Measurements from ENCODE around the gene ZNF774. TPM values are rescaled to one million over a fixed set of nuclear protein-coding genes. Genes with fewer than 3 reads are reported as not detected.

ZNF774 gene
- total and polyA plus RNA-seq, 2 of the 8 experiments (the other 6 are each of a cell fraction or from before 2014, with no cell fraction given), result 0.82 to 2.6 TPM

DNA sequence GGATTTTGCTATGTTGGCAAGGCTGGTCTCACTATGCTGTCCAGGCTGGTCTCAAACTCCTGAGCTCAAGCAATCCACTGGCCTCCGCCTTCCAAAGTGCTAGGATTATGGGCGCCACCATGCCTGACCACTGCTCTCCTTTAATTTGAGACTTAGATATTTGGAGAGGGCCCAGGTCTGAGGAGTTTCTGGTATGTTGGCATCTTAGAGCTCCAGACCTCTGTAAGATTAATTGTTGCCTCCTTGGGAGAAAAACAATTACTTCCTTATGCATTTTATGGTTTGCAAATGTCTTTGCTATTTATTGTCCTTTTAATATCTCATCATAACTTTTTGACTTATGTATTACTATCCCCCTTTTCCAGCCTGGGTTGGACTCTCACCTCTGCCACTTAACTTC lies 2.9 kb downstream of the ZNF774 start (continued):
- TF ChIP-seq, protein P1, sequence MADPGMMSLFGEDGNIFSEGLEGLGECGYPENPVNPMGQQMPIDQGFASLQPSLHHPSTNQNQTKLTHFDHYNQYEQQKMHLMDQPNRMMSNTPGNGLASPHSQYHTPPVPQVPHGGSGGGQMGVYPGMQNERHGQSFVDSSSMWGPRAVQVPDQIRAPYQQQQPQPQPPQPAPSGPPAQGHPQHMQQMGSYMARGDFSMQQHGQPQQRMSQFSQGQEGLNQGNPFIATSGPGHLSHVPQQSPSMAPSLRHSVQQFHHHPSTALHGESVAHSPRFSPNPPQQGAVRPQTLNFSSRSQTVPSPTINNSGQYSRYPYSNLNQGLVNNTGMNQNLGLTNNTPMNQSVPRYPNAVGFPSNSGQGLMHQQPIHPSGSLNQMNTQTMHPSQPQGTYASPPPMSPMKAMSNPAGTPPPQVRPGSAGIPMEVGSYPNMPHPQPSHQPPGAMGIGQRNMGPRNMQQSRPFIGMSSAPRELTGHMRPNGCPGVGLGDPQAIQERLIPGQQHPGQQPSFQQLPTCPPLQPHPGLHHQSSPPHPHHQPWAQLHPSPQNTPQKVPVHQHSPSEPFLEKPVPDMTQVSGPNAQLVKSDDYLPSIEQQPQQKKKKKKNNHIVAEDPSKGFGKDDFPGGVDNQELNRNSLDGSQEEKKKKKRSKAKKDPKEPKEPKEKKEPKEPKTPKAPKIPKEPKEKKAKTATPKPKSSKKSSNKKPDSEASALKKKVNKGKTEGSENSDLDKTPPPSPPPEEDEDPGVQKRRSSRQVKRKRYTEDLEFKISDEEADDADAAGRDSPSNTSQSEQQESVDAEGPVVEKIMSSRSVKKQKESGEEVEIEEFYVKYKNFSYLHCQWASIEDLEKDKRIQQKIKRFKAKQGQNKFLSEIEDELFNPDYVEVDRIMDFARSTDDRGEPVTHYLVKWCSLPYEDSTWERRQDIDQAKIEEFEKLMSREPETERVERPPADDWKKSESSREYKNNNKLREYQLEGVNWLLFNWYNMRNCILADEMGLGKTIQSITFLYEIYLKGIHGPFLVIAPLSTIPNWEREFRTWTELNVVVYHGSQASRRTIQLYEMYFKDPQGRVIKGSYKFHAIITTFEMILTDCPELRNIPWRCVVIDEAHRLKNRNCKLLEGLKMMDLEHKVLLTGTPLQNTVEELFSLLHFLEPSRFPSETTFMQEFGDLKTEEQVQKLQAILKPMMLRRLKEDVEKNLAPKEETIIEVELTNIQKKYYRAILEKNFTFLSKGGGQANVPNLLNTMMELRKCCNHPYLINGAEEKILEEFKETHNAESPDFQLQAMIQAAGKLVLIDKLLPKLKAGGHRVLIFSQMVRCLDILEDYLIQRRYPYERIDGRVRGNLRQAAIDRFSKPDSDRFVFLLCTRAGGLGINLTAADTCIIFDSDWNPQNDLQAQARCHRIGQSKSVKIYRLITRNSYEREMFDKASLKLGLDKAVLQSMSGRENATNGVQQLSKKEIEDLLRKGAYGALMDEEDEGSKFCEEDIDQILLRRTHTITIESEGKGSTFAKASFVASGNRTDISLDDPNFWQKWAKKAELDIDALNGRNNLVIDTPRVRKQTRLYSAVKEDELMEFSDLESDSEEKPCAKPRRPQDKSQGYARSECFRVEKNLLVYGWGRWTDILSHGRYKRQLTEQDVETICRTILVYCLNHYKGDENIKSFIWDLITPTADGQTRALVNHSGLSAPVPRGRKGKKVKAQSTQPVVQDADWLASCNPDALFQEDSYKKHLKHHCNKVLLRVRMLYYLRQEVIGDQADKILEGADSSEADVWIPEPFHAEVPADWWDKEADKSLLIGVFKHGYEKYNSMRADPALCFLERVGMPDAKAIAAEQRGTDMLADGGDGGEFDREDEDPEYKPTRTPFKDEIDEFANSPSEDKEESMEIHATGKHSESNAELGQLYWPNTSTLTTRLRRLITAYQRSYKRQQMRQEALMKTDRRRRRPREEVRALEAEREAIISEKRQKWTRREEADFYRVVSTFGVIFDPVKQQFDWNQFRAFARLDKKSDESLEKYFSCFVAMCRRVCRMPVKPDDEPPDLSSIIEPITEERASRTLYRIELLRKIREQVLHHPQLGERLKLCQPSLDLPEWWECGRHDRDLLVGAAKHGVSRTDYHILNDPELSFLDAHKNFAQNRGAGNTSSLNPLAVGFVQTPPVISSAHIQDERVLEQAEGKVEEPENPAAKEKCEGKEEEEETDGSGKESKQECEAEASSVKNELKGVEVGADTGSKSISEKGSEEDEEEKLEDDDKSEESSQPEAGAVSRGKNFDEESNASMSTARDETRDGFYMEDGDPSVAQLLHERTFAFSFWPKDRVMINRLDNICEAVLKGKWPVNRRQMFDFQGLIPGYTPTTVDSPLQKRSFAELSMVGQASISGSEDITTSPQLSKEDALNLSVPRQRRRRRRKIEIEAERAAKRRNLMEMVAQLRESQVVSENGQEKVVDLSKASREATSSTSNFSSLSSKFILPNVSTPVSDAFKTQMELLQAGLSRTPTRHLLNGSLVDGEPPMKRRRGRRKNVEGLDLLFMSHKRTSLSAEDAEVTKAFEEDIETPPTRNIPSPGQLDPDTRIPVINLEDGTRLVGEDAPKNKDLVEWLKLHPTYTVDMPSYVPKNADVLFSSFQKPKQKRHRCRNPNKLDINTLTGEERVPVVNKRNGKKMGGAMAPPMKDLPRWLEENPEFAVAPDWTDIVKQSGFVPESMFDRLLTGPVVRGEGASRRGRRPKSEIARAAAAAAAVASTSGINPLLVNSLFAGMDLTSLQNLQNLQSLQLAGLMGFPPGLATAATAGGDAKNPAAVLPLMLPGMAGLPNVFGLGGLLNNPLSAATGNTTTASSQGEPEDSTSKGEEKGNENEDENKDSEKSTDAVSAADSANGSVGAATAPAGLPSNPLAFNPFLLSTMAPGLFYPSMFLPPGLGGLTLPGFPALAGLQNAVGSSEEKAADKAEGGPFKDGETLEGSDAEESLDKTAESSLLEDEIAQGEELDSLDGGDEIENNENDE (IDR thresholded peaks at IDR 0.05; ENCODE audit: insufficient replicate concordance, low read length), result no peak
- TF ChIP-seq KDM4A (IDR thresholded peaks at IDR 0.05; ENCODE audit: low read depth, low read length, severe bottlenecking), result no peak
- TF ChIP-seq EGR1 (IDR thresholded peaks at IDR 0.05; ENCODE audit: borderline replicate concordance, low read depth, low read length), result no peak
- no peak for TF ChIP-seq SRF (IDR thresholded peaks at IDR 0.05; ENCODE audit: low read depth, low read length)

Data from H1 (cell line).